HCT116 (cell line): ENCODE results near the gene GRB10.

Experiments used
- CTCF ChIP-seq, 3 experiments: fragments of 200-600 bp in 1 of 3; sonication (generic) in 1 of 3; IDR thresholded peaks in 2 of 3; conservative IDR thresholded peaks in 1 of 3; 2 replicates each; pipeline ENCODE4 v1.5.1; 2012 to 2017; ENCODE audit warnings: low read depth in 2 of 3, low read length in 2 of 3, antibody characterized with exemption in 1 of 3, borderline replicate concordance in 1 of 3, control low read depth in 1 of 3, mild to moderate bottlenecking in 1 of 3, mixed read lengths in 1 of 3, mixed run types in 1 of 3, moderate library complexity in 1 of 3; ENCODE audit not compliant: insufficient read depth in 1 of 3
- EZH2 ChIP-seq: fragments of 200-600 bp; sonication (generic); IDR thresholded peaks from 2 replicates; pipeline ENCODE4 v1.6.1; 2017; ENCODE audit warnings: antibody characterized with exemption, mixed run types
- EZH2phosphoT487 ChIP-seq: fragments of 200-600 bp; IDR thresholded peaks from 2 replicates; pipeline ENCODE4 v1.6.1; 2018; ENCODE audit warnings: antibody characterized with exemption, borderline replicate concordance
- MAX ChIP-seq: IDR thresholded peaks from 2 replicates; pipeline ENCODE4 v1.6.1; 2012
- POLR2A ChIP-seq: IDR thresholded peaks from 2 replicates; pipeline ENCODE4 v1.7.0; 2011; ENCODE audit warnings: borderline replicate concordance; ENCODE audit not compliant: insufficient read depth, insufficient read length; ENCODE audit errors: extremely low read depth
- POLR2AphosphoS5 ChIP-seq: IDR thresholded peaks from 2 replicates; pipeline ENCODE4 v1.6.1; 2011; ENCODE audit warnings: mild to moderate bottlenecking, low read depth, low read length, moderate library complexity
- SIN3A ChIP-seq: IDR thresholded peaks from 2 replicates; pipeline ENCODE4 v1.6.1; 2012; ENCODE audit warnings: low read depth
- SP1 ChIP-seq: IDR thresholded peaks from 2 replicates; pipeline ENCODE4 v1.6.1; 2012; ENCODE audit warnings: low read depth
- ZFX ChIP-seq: fragments of 450-650 bp; IDR thresholded peaks from 2 replicates; pipeline ENCODE4 v1.6.1; 2017
- ZNF274 ChIP-seq: fragments of 200-500 bp; sonication (Bioruptor generic); IDR thresholded peaks from 2 replicates; pipeline ENCODE4 v1.6.1; 2014; ENCODE audit warnings: mild to moderate bottlenecking, low read depth, low read length, inconsistent platforms
- TF ChIP-seq, protein P1 (sequence below): IDR thresholded peaks from 2 replicates; pipeline ENCODE4 v1.6.1; 2012

DNA sequence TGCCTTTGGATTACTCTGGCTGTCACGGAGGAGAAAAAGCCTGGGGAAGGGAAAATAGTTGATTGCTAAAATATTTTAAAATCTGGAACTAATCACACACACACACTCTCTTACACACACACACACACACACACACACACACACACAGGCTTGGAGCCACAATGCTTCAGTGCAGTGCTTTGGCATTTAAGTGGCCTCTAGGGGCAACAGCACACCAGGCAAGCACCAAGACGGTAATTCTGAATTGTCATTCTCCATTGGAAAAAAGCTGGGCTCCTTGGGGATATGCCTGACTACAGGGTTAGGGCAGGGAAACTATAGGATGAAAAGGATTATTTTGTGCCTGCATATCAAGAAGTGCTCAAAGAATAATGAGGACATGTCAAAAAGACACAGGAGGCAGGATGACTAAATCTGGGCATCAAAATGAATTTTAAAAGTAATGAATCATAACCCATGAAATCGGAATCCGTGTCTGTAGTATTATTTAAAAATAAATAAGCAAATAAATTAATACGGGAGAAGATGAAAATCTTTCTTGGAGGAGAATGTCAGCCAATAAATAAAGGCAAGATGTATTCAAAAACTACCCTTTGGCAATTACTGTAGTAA, 187.1 kb downstream of the GRB10 start:
- TF ChIP-seq CTCF (IDR thresholded peaks at IDR 0.05 in 2 of 3, conservative IDR thresholded peaks at IDR 0.05 in 1 of 3; ENCODE audit: borderline replicate concordance in 1 of 3, insufficient read depth in 1 of 3, low read depth in 2 of 3, low read length in 2 of 3) (peak; percentile 13 to 70 (median 67); a peak in 5 of 6 replicates), MAX (no peak), ZNF274 (no peak), EZH2phosphoT487 (no peak), SP1 (no peak), SIN3A (no peak), POLR2AphosphoS5 (no peak), POLR2A (no peak), ZFX (no peak), EZH2 (no peak)
- TF ChIP-seq, protein P1, sequence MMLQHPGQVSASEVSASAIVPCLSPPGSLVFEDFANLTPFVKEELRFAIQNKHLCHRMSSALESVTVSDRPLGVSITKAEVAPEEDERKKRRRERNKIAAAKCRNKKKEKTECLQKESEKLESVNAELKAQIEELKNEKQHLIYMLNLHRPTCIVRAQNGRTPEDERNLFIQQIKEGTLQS, result no peak
